WTC11 (cell line): ENCODE measurements around the gene DMBX1. TPM values are rescaled to one million over a fixed set of nuclear protein-coding genes. Genes with fewer than 3 reads are reported as not detected.

Experiments used
- ATAC-seq: fragments of 200-7000 bp; cut with Tn5 transposase; 2 replicates; pipeline ENCODE4 v1.10.0; 2021; ENCODE audit warnings: mild to moderate bottlenecking, moderate library complexity
- CTCF ChIA-PET: fragments of 300-600 bp; sonication (Branson Sonifier 250); formaldehyde crosslinking; loops from one replicate; lab custom pipeline; 2021; ENCODE audit warnings: antibody characterized with exemption; lab: Charles Lee
- POLR2A ChIA-PET: fragments of 350-600 bp; sonication (Branson Sonifier 250); formaldehyde crosslinking; loops from one replicate; lab custom pipeline; 2021; ENCODE audit warnings: antibody characterized with exemption; lab: Charles Lee
- DNase-seq: peaks from one replicate; pipeline ENCODE4 v3.0.0; 2021; ENCODE audit warnings: low spot score
- H3K27ac Mint-ChIP-seq: 2 replicates; pipeline ENCODE4 v1.8.0; 2021; ENCODE audit warnings: mixed read lengths
- H3K27me3 Mint-ChIP-seq: 2 replicates; pipeline ENCODE4 v1.8.0; 2021; ENCODE audit warnings: low read depth, mild to moderate bottlenecking, moderate library complexity, mixed read lengths
- H3K36me3 Mint-ChIP-seq: 2 replicates; pipeline ENCODE4 v1.8.0; 2021; ENCODE audit warnings: mixed read lengths
- H3K4me1 Mint-ChIP-seq: 2 replicates; pipeline ENCODE4 v1.8.0; 2022; ENCODE audit warnings: mixed read lengths
- H3K4me3 Mint-ChIP-seq: 2 replicates; pipeline ENCODE4 v1.8.0; 2021; ENCODE audit warnings: mild to moderate bottlenecking, moderate library complexity, mixed read lengths
- H3K9me3 Mint-ChIP-seq: 2 replicates; pipeline ENCODE4 v1.8.0; 2021; ENCODE audit warnings: mixed read lengths
- ERG ChIP-seq: fragments of 250-450 bp; sonication (Bioruptor Pico); IDR thresholded peaks from 2 replicates; pipeline ENCODE4 v1.8.0; 2021; ENCODE audit warnings: mild to moderate bottlenecking
- ETV6 ChIP-seq: sonication (generic); formaldehyde crosslinking; IDR thresholded peaks from 2 replicates; pipeline ENCODE4 v1.8.1; 2022; ENCODE audit warnings: mild to moderate bottlenecking, missing genetic modification reagents
- MXD4 ChIP-seq: fragments of 250-450 bp; sonication (Bioruptor Pico); IDR thresholded peaks from 2 replicates; pipeline ENCODE4 v1.8.0; 2021; ENCODE audit warnings: mild to moderate bottlenecking, moderate library complexity, borderline replicate concordance
- NFATC4 ChIP-seq: fragments of 250-450 bp; sonication (Bioruptor Pico); IDR thresholded peaks from 2 replicates; pipeline ENCODE4 v1.9.0; 2021; ENCODE audit warnings: mild to moderate bottlenecking
- NR1H2 ChIP-seq: sonication (generic); formaldehyde crosslinking; IDR thresholded peaks from 2 replicates; pipeline ENCODE4 v1.9.0; 2021; ENCODE audit warnings: mild to moderate bottlenecking, moderate library complexity, missing genetic modification reagents
- PRDM15 ChIP-seq: sonication (generic); formaldehyde crosslinking; IDR thresholded peaks from 2 replicates; pipeline ENCODE4 v1.8.0; 2022; ENCODE audit warnings: missing genetic modification reagents
- PREB ChIP-seq: sonication (generic); formaldehyde crosslinking; IDR thresholded peaks from 2 replicates; pipeline ENCODE4 v1.8.1; 2022; ENCODE audit warnings: mild to moderate bottlenecking, missing genetic modification reagents, moderate library complexity, borderline replicate concordance
- STAT6 ChIP-seq: sonication (generic); formaldehyde crosslinking; conservative IDR thresholded peaks from 2 replicates; pipeline ENCODE4 v1.8.1; 2023; ENCODE audit warnings: mild to moderate bottlenecking, low read depth, missing genetic modification reagents, moderate library complexity
- TP53 ChIP-seq: sonication (generic); formaldehyde crosslinking; IDR thresholded peaks from 2 replicates; pipeline ENCODE4 v1.8.1; 2023; ENCODE audit warnings: mild to moderate bottlenecking, missing genetic modification reagents
- ZMAT4 ChIP-seq: fragments of 250-450 bp; sonication (Bioruptor Pico); IDR thresholded peaks from 2 replicates; pipeline ENCODE4 v1.9.0; 2021; ENCODE audit warnings: mild to moderate bottlenecking
- ZNF317 ChIP-seq: sonication (generic); formaldehyde crosslinking; IDR thresholded peaks from 2 replicates; pipeline ENCODE4 v1.8.1; 2023; ENCODE audit warnings: low read depth, mild to moderate bottlenecking, moderate library complexity, missing genetic modification reagents, borderline replicate concordance
- ZNF396 ChIP-seq: fragments of 250-450 bp; sonication (Bioruptor Pico); IDR thresholded peaks from 2 replicates; pipeline ENCODE4 v1.8.0; 2021; ENCODE audit warnings: mild to moderate bottlenecking, moderate library complexity, borderline replicate concordance
- total RNA-seq: library from RNA; stranded (reverse); gene quantifications from 3 replicates; pipeline ENCODE4 v1.2.3, GENCODE V29; 2021
- TF ChIP-seq, protein P1 (sequence below): sonication (generic); formaldehyde crosslinking; IDR thresholded peaks from 2 replicates; pipeline ENCODE4 v1.8.1; 2022; ENCODE audit warnings: low read depth, missing genetic modification reagents, borderline replicate concordance
- TF ChIP-seq, protein P2 (sequence below): sonication (generic); formaldehyde crosslinking; IDR thresholded peaks from 2 replicates; pipeline ENCODE4 v1.8.0; 2022; ENCODE audit warnings: mild to moderate bottlenecking, missing genetic modification reagents

The DMBX1 gene
- total RNA-seq, 1 experiment from 2014 or later, result 3.7 TPM

GRCh38 chr1:46530311-46530710, 40.7 kb downstream of the DMBX1 start:
- ChIA-PET POLR2A (no interaction called here), CTCF (interaction anchor here (1.1 to 10.6 kb wide), 13 partner anchors 10 to 194 kb away, joined by 4 to 241 read pairs (median 20); partner anchors contain the start of genes DMBX1, KNCN and MKNK1)
- Mint-ChIP-seq H3K27ac (no peak overlapping the region), H3K36me3 (no peaks in the 10 kb centered on the region), H3K27me3 (peaks cover 94% of the 10 kb centered on the region), H3K4me1 (peaks cover 47% of the 10 kb centered on the region), H3K9me3 (no peaks in the 10 kb centered on the region), H3K4me3 (no peak overlapping the region)
- TF ChIP-seq ZMAT4 (CRISPR knock-in tag) (no peak), ETV6 (CRISPR knock-in tag) (no peak), ZNF317 (CRISPR knock-in tag) (no peak), ERG (CRISPR knock-in tag) (no peak)
- ATAC-seq, result no peak
- DNase-seq, result no peak

DNA sequence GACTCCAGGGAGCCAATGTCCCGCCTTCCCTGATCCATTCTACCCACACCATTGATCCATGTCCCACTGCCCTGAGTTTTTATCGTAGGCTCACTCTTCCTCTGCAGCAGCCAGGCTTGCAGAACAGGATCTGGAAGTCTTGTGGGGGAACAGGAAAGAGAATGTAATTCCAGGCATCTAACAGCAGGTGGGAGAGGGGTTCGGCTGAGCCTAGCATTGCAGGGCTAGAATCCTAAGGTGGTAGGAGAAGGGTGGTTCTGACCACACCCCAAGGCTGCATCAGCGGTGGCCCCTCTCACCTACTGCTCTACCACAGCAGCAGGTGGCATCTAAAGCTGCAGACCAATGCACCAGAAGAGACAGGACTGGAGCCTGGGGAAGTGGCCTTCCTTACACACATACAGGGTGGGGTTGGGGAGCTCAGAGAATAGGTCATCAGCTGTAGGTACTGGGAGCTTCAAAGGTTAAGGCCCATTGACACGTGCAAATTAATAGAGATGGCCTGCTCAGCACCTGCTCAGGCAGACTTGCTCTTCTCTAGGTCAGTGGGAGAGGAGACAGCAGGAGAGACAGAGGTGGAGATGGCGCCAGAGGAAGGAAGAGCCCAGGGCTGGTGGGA, 41.3 kb downstream of the DMBX1 start:
- Mint-ChIP-seq H3K4me1 (peaks cover 41% of the 10 kb centered on the region), H3K27me3 (peaks cover 93% of the 10 kb centered on the region), H3K27ac (no peak overlapping the region), H3K9me3 (no peaks in the 10 kb centered on the region), H3K36me3 (no peaks in the 10 kb centered on the region), H3K4me3 (no peak overlapping the region)
- ATAC-seq, result peak; percentile 7
- CTCF ChIA-PET, result interaction anchor here (0.6 to 10.6 kb wide), 15 partner anchors 10 to 194 kb away, joined by 3 to 241 read pairs (median 10); partner anchors contain the start of genes DMBX1, KNCN and MKNK1
- POLR2A ChIA-PET, result interaction anchor here (1.0 kb wide), 1 partner anchor 43 kb away, joined by 4 read pairs; no protein-coding TSS in a partner anchor
- no peak for DNase-seq
- TF ChIP-seq PRDM15 (CRISPR knock-in tag), result no peak
- no peak for TF ChIP-seq NFATC4 (CRISPR knock-in tag)
- TF ChIP-seq NR1H2 (CRISPR knock-in tag), result no peak
- TF ChIP-seq, protein P1, sequence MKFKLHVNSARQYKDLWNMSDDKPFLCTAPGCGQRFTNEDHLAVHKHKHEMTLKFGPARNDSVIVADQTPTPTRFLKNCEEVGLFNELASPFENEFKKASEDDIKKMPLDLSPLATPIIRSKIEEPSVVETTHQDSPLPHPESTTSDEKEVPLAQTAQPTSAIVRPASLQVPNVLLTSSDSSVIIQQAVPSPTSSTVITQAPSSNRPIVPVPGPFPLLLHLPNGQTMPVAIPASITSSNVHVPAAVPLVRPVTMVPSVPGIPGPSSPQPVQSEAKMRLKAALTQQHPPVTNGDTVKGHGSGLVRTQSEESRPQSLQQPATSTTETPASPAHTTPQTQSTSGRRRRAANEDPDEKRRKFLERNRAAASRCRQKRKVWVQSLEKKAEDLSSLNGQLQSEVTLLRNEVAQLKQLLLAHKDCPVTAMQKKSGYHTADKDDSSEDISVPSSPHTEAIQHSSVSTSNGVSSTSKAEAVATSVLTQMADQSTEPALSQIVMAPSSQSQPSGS, result no peak
- no peak for TF ChIP-seq TP53 (CRISPR knock-in tag)
- no peak for TF ChIP-seq STAT6 (CRISPR knock-in tag)
- no peak for TF ChIP-seq PREB
- TF ChIP-seq, protein P2, sequence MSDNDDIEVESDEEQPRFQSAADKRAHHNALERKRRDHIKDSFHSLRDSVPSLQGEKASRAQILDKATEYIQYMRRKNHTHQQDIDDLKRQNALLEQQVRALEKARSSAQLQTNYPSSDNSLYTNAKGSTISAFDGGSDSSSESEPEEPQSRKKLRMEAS (CRISPR knock-in tag), result no peak
- TF ChIP-seq ZNF396 (CRISPR knock-in tag), result no peak
- no peak for TF ChIP-seq MXD4 (CRISPR knock-in tag)
